ENCODE results near the gene ADGRG7. TPM values are rescaled to one million over a fixed set of nuclear protein-coding genes. Genes with fewer than 3 reads are reported as not detected.
A peak's percentile ranks its signal among the peaks of the same experiment; 100 is the strongest.

ADGRG7 gene
- total RNA-seq, 1 donor from 2014 or later = not detected

GRCh38 chr3:100697723-100698285 is 88.4 kb downstream of the ADGRG7 start:
- no peak for DNase-seq (ENCODE audit: low spot score)

GRCh38 chr3:100698736-100699135 is 89.3 kb downstream of the ADGRG7 start:
- DNase-seq (ENCODE audit: low spot score) = no peak

- no peak for DNase-seq (ENCODE audit: low spot score)
These were observed 91.3 kb downstream of the ADGRG7 start for GRCh38 chr3:100700708-100701107.

GRCh38 chr3:100702082-100702979 is 92.9 kb downstream of the ADGRG7 start:
- DNase-seq (ENCODE audit: low spot score) = no peak

- DNase-seq (ENCODE audit: low spot score) = no peak
These were observed 93.6 kb downstream of the ADGRG7 start for GRCh38 chr3:100702980-100703345.

GRCh38 chr3:100703865-100704264 is 94.5 kb downstream of the ADGRG7 start:
- no peak for DNase-seq (ENCODE audit: low spot score)

GRCh38 chr3:100706365-100706764 is 97.0 kb downstream of the ADGRG7 start:
- DNase-seq (ENCODE audit: low spot score) = no peak

- DNase-seq (ENCODE audit: low spot score) = no peak
These were observed 99.2 kb downstream of the ADGRG7 start for GRCh38 chr3:100708644-100708988.

GRCh38 chr3:100708989-100709841 is 99.8 kb downstream of the ADGRG7 start, which contains the start of gene TFG:
TSS of gene TFG (plus strand) at chr3:100709494. CDS start at chr3:100713686, 4,192 bp downstream.
- DNase-seq (ENCODE audit: low spot score) = peak; percentile 100

- DNase-seq (ENCODE audit: low spot score) = no peak
These were observed 100.5 kb downstream of the ADGRG7 start for GRCh38 chr3:100709842-100710260.

GRCh38 chr3:100710261-100710968 is 101.0 kb downstream of the ADGRG7 start:
- DNase-seq (ENCODE audit: low spot score) = no peak

- no peak for DNase-seq (ENCODE audit: low spot score)
These were observed 105.8 kb downstream of the ADGRG7 start for GRCh38 chr3:100715176-100715575.

GRCh38 chr3:100717063-100717462 is 107.7 kb downstream of the ADGRG7 start:
- DNase-seq (ENCODE audit: low spot score) = no peak

GRCh38 chr3:100717637-100718487 is 108.5 kb downstream of the ADGRG7 start:
- no peak for DNase-seq (ENCODE audit: low spot score)

- DNase-seq (ENCODE audit: low spot score) = no peak
These were observed 109.7 kb downstream of the ADGRG7 start for GRCh38 chr3:100719136-100719535.

GRCh38 chr3:100720426-100720825 is 111.0 kb downstream of the ADGRG7 start:
- no peak for DNase-seq (ENCODE audit: low spot score)

GRCh38 chr3:100725935-100726513 is 116.6 kb downstream of the ADGRG7 start:
- DNase-seq (ENCODE audit: low spot score) = no peak

- no peak for DNase-seq (ENCODE audit: low spot score)
These were observed 117.3 kb downstream of the ADGRG7 start for GRCh38 chr3:100726706-100727105.

GRCh38 chr3:100730524-100730923 is 121.1 kb downstream of the ADGRG7 start:
- DNase-seq (ENCODE audit: low spot score) = no peak

GRCh38 chr3:100732435-100732834 is 123.0 kb downstream of the ADGRG7 start:
- no peak for DNase-seq (ENCODE audit: low spot score)
